Hypothalamus (tissue), 51 donors: ENCODE measurements around the gene PRR12.
"Not testable (repeated sequence)": the region's sequence is repeated elsewhere in the genome, so short reads cannot be mapped to it uniquely, and the experiment has no call there.

Source experiments
- DNase-seq, 51 donors: peaks; one replicate each; lab custom pipeline; 2025; lab: John Stamatoyannopoulos, UW

Gene PRR12

GRCh38 chr19:49615861-49616260 is 24.9 kb downstream of the PRR12 start:
- no peak for DNase-seq

- DNase-seq = no peak
Measured at GRCh38 chr19:49616532-49616931, 25.6 kb downstream of the PRR12 start.

- DNase-seq = no peak
Measured at GRCh38 chr19:49616945-49617344, 26.0 kb downstream of the PRR12 start.

GRCh38 chr19:49617860-49618259 is 26.9 kb downstream of the PRR12 start:
- DNase-seq = not testable (repeated sequence)

GRCh38 chr19:49624967-49625910 is 34.3 kb downstream of the PRR12 start:
- no peak for DNase-seq

- DNase-seq = no peak
Measured at GRCh38 chr19:49626226-49626625, 35.2 kb downstream of the PRR12 start.

GRCh38 chr19:49629659-49630058 is 38.7 kb downstream of the PRR12 start:
- DNase-seq = no peak

- peak in 1 of 51 donors; percentile 25 for DNase-seq
Measured at GRCh38 chr19:49631014-49631588, 40.1 kb downstream of the PRR12 start.

GRCh38 chr19:49631610-49632192 is 40.7 kb downstream of the PRR12 start:
- DNase-seq = no peak

GRCh38 chr19:49632576-49632975 is 41.6 kb downstream of the PRR12 start:
- DNase-seq = no peak

- DNase-seq = not testable (repeated sequence)
Measured at GRCh38 chr19:49633273-49633672, 42.3 kb downstream of the PRR12 start.

- peak in 1 of 51 donors; percentile 15 for DNase-seq
Measured at GRCh38 chr19:49635530-49636232, 44.7 kb downstream of the PRR12 start.

GRCh38 chr19:49636233-49636932 is 45.4 kb downstream of the PRR12 start:
- DNase-seq = no peak

- DNase-seq = peak in 7 of 51 donors; percentile 8 to 20 (median 13)
Measured at GRCh38 chr19:49637821-49638738, 47.1 kb downstream of the PRR12 start.

- peak in 1 of 51 donors; percentile 50 for DNase-seq
Measured at GRCh38 chr19:49639401-49640112, 48.6 kb downstream of the PRR12 start.

GRCh38 chr19:49640113-49640898 is 49.3 kb downstream of the PRR12 start, which contains the start of gene RRAS:
TSS of gene RRAS (minus strand) at chr19:49640143. CDS start at chr19:49640098, 45 bp downstream.
- peak; percentile 68 to 100 (median 98) for DNase-seq

- peak; percentile 93 to 100 (median 99) for DNase-seq
Measured at GRCh38 chr19:49641688-49642491, 50.9 kb downstream of the PRR12 start, which contains the start of gene SCAF1. TSS of gene SCAF1 (plus strand) at chr19:49642209. CDS start at chr19:49645027, 2,818 bp downstream.
